Breast epithelium (tissue), 3 donors: ENCODE results near the gene AIG1.

ENCODE experiments used
- POLR2A ChIP-seq: fragments of 450-650 bp; IDR thresholded peaks from one replicate; pipeline ENCODE4 v1.6.1; 2016; ENCODE audit warnings: antibody characterized with exemption, mild to moderate bottlenecking, moderate library complexity
- TF ChIP-seq, protein P1 (sequence below), 3 donors: fragments of 450-650 bp; IDR thresholded peaks; one replicate each; pipeline ENCODE4 v1.5.1; 2016 to 2017; ENCODE audit warnings: antibody characterized with exemption in 3 of 3, mild to moderate bottlenecking in 3 of 3, moderate library complexity in 3 of 3

DNA sequence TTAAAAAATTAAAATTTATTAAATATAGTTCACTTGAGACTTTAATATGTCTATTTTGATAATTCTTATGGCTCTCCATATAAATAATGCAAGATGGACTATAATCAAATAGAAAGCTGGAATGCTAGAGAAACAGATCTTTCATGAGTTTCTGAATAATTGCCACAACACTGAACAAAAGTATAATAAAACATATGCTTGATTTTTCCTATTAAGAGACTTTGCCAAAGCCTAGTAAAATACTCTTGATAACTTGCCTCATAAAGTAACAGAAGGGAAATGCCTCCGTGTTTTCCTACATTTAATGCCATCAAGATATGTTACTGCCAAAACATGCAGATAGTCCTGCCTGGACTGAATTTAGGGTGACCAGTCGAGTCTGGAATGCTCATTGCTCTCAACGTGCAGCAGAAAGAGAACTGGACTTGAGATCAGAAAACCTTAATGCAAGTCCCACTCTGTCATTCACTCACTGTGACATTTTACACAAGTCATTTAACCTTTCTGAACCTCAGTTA lies 153.2 kb downstream of the AIG1 start:
- TF ChIP-seq POLR2A, result no peak
- TF ChIP-seq, protein P1, sequence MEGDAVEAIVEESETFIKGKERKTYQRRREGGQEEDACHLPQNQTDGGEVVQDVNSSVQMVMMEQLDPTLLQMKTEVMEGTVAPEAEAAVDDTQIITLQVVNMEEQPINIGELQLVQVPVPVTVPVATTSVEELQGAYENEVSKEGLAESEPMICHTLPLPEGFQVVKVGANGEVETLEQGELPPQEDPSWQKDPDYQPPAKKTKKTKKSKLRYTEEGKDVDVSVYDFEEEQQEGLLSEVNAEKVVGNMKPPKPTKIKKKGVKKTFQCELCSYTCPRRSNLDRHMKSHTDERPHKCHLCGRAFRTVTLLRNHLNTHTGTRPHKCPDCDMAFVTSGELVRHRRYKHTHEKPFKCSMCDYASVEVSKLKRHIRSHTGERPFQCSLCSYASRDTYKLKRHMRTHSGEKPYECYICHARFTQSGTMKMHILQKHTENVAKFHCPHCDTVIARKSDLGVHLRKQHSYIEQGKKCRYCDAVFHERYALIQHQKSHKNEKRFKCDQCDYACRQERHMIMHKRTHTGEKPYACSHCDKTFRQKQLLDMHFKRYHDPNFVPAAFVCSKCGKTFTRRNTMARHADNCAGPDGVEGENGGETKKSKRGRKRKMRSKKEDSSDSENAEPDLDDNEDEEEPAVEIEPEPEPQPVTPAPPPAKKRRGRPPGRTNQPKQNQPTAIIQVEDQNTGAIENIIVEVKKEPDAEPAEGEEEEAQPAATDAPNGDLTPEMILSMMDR (IDR thresholded peaks at IDR 0.05), result no peak
